Measurements from ENCODE around the gene PTPRT. TPM values are rescaled to one million over a fixed set of nuclear protein-coding genes. Genes with fewer than 3 reads are reported as not detected.

Gene PTPRT
- total and polyA plus RNA-seq, 2 experiments from 2014 or later = not detected

- no peak overlapping the region for H3K27ac ChIP-seq (ENCODE audit: low read depth)
- peaks cover 1% of the 10 kb centered on the region for H3K27me3 Mint-ChIP-seq (ENCODE audit: insufficient read depth, low read depth, poor library complexity)
- H3K9me3 Mint-ChIP-seq = peaks cover 99% of the 10 kb centered on the region
Measured at GRCh38 chr20:42553374-42553773, 636.3 kb downstream of the PTPRT start.

GRCh38 chr20:42549496-42549895, 640.2 kb downstream of the PTPRT start:
- Mint-ChIP-seq H3K36me3 (ENCODE audit: low read depth) (peaks cover 12% of the 10 kb centered on the region; the same call in 1 of the 3 replicates), H3K4me3 (no peak overlapping the region), H3K9me3 (peaks cover 89% of the 10 kb centered on the region), H3K27me3 (ENCODE audit: insufficient read depth, low read depth, poor library complexity) (peaks cover 1% of the 10 kb centered on the region), H3K27ac (no peak overlapping the region), H3K4me1 (no peaks in the 10 kb centered on the region)
- H3K27me3 ChIP-seq (ENCODE audit: insufficient read depth) = no peaks in the 10 kb centered on the region
- DNase-seq (ENCODE audit: low spot score) (no peak), ATAC-seq (no peak)
- H4K20me1 ChIP-seq (replicated peaks; ENCODE audit: insufficient read depth) = no peaks in the 10 kb centered on the region
- no peaks in the 10 kb centered on the region for H3K79me2 ChIP-seq (replicated peaks; ENCODE audit: insufficient read depth)
- no peak overlapping the region for H3K27ac ChIP-seq (ENCODE audit: low read depth)
- H3K9me2 ChIP-seq (ENCODE audit: insufficient read depth) = no peaks in the 10 kb centered on the region
- H3K4me2 ChIP-seq = no peak overlapping the region
- peaks cover 20% of the 10 kb centered on the region for H3K36me3 ChIP-seq (ENCODE audit: insufficient read depth)
- H3F3A ChIP-seq (replicated peaks; ENCODE audit: low read depth) = no peaks in the 10 kb centered on the region
- H3K4me1 ChIP-seq (ENCODE audit: insufficient read depth) = no peaks in the 10 kb centered on the region
- no peak overlapping the region for H3K4me3 ChIP-seq
- no peak overlapping the region for H2AFZ ChIP-seq
- TF ChIP-seq EZH2phosphoT487 (IDR thresholded peaks at IDR 0.05; ENCODE audit: unreplicated experiment) (no peak), EZH2 (IDR thresholded peaks at IDR 0.05; ENCODE audit: low read depth, unreplicated experiment) (no peak), STAT1 (IDR thresholded peaks at IDR 0.05; ENCODE audit: unreplicated experiment) (no peak), CTCF (conservative IDR thresholded peaks at IDR 0.05; ENCODE audit: low read depth in 2 of 2) (no peak), ZNF331 (CRISPR knock-in tag; IDR thresholded peaks at IDR 0.05; ENCODE audit: low read depth) (no peak), JUNB (IDR thresholded peaks at IDR 0.05; ENCODE audit: unreplicated experiment) (no peak), CREB1 (CRISPR knock-in tag; IDR thresholded peaks at IDR 0.05; ENCODE audit: low read depth) (no peak), ZNF114 (CRISPR knock-in tag; IDR thresholded peaks at IDR 0.05) (no peak), NANOG (IDR thresholded peaks at IDR 0.05; ENCODE audit: borderline replicate concordance) (no peak), REST (IDR thresholded peaks at IDR 0.05; ENCODE audit: unreplicated experiment) (no peak), POLR2AphosphoS5 (IDR thresholded peaks at IDR 0.05; ENCODE audit: low read depth) (no peak)

More at GRCh38 chr20:42553374-42553773, 636.3 kb downstream of the PTPRT start:
- H3K27ac Mint-ChIP-seq = no peak overlapping the region
- Histone ChIP-seq H3K4me2 (no peak overlapping the region), H3K4me3 (no peak overlapping the region), H3K79me2 (replicated peaks; ENCODE audit: insufficient read depth) (no peaks in the 10 kb centered on the region), H3K9me2 (ENCODE audit: insufficient read depth) (no peaks in the 10 kb centered on the region), H3K4me1 (ENCODE audit: insufficient read depth) (no peaks in the 10 kb centered on the region), H3K27me3 (ENCODE audit: insufficient read depth) (no peaks in the 10 kb centered on the region), H2AFZ (no peak overlapping the region), H3K36me3 (ENCODE audit: insufficient read depth) (peaks cover 11% of the 10 kb centered on the region), H4K20me1 (replicated peaks; ENCODE audit: insufficient read depth) (no peaks in the 10 kb centered on the region), H3F3A (replicated peaks; ENCODE audit: low read depth) (no peaks in the 10 kb centered on the region)
- peaks cover 22% of the 10 kb centered on the region; the same call in 2 of the 3 replicates for H3K36me3 Mint-ChIP-seq (ENCODE audit: low read depth)
- H3K4me3 Mint-ChIP-seq = no peak overlapping the region
- no peaks in the 10 kb centered on the region for H3K4me1 Mint-ChIP-seq
- TF ChIP-seq NANOG (IDR thresholded peaks at IDR 0.05; ENCODE audit: borderline replicate concordance) (no peak), EZH2phosphoT487 (IDR thresholded peaks at IDR 0.05; ENCODE audit: unreplicated experiment) (no peak), REST (IDR thresholded peaks at IDR 0.05; ENCODE audit: unreplicated experiment) (no peak)
- ATAC-seq (no peak), DNase-seq (ENCODE audit: low spot score) (no peak)
